HEK293T (cell line): ENCODE results near the gene TMEM151B.

ENCODE experiments used
- ARNT ChIP-seq: fragments of 450-650 bp; IDR thresholded peaks from 2 replicates; pipeline ENCODE4 v1.6.1; 2017; ENCODE audit warnings: mild to moderate bottlenecking
- BHLHE40 ChIP-seq: fragments of 450-650 bp; IDR thresholded peaks from 2 replicates; pipeline ENCODE4 v1.6.1; 2016; ENCODE audit warnings: mild to moderate bottlenecking, moderate library complexity, borderline replicate concordance
- CTBP1 ChIP-seq: fragments of 450-650 bp; IDR thresholded peaks from 2 replicates; pipeline ENCODE4 v1.6.1; 2016; ENCODE audit warnings: borderline replicate concordance
- ELF4 ChIP-seq: fragments of 450-650 bp; IDR thresholded peaks from 2 replicates; pipeline ENCODE4 v1.6.1; 2017; ENCODE audit warnings: antibody characterized with exemption
- FOXA1 ChIP-seq: fragments of 450-650 bp; IDR thresholded peaks from 2 replicates; pipeline ENCODE4 v1.6.1; 2016; ENCODE audit warnings: mild to moderate bottlenecking
- FOXK2 ChIP-seq: fragments of 450-650 bp; IDR thresholded peaks from 2 replicates; pipeline ENCODE4 v1.6.1; 2016; ENCODE audit warnings: mild to moderate bottlenecking
- FOXM1 ChIP-seq: fragments of 450-650 bp; IDR thresholded peaks from 2 replicates; pipeline ENCODE4 v1.6.1; 2017; ENCODE audit warnings: mild to moderate bottlenecking, borderline replicate concordance
- HDGF ChIP-seq: fragments of 450-650 bp; IDR thresholded peaks from 2 replicates; pipeline ENCODE4 v1.6.1; 2017; ENCODE audit warnings: antibody characterized with exemption, borderline replicate concordance
- L3MBTL2 ChIP-seq: fragments of 450-650 bp; conservative IDR thresholded peaks from 2 replicates; pipeline ENCODE4 v1.6.1; 2016; ENCODE audit warnings: mild to moderate bottlenecking
- LEF1 ChIP-seq: fragments of 450-650 bp; IDR thresholded peaks from 2 replicates; pipeline ENCODE4 v1.6.1; 2017; ENCODE audit warnings: mild to moderate bottlenecking, borderline replicate concordance
- PKNOX1 ChIP-seq: fragments of 450-650 bp; IDR thresholded peaks from 2 replicates; pipeline ENCODE4 v1.6.1; 2016
- SP1 ChIP-seq: fragments of 450-650 bp; IDR thresholded peaks from 2 replicates; pipeline ENCODE4 v1.6.1; 2017
- SUZ12 ChIP-seq: fragments of 450-650 bp; IDR thresholded peaks from 2 replicates; pipeline ENCODE4 v1.6.1; 2016; ENCODE audit warnings: mild to moderate bottlenecking
- ZNF384 ChIP-seq: fragments of 450-650 bp; IDR thresholded peaks from 2 replicates; pipeline ENCODE4 v1.6.1; 2016

DNA sequence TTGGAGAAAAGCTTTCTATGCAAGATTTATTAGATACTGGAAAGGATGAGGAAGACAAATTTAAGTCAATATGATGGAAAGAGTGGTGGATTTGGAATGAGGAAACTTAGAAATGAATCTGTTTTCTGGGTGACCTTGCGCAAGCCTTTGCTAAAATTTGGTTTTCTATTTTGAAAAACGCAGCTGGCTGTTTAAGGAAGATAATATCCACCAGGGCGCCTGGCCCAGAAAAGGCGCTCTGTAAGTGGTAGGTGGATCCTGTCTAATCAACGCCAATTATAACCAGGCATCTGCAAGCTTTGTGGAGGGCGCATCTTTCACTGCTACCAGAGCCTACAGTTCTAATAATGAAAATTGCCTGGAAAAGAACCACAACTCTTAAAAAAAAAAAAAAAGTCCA, 71.8 kb downstream of the TMEM151B start:
- TF ChIP-seq SP1 (no peak), ZNF384 (no peak), ARNT (no peak), LEF1 (no peak), SUZ12 (no peak), ELF4 (no peak), L3MBTL2 (no peak), FOXA1 (no peak), FOXM1 (no peak), PKNOX1 (no peak), HDGF (no peak), BHLHE40 (no peak), CTBP1 (no peak), FOXK2 (no peak)
